ENCODE measurements around the gene KDM4B.

GRCh38 chr19:5122121-5122400 is 153.1 kb downstream of the KDM4B start:
- TF ChIP-seq TAF1 (conservative IDR thresholded peaks at IDR 0.05), result no peak
- TF ChIP-seq REST (IDR thresholded peaks at IDR 0.05), result no peak
- TF ChIP-seq RAD21 (IDR thresholded peaks at IDR 0.05), result no peak
- TF ChIP-seq CTCF (IDR thresholded peaks at IDR 0.05; ENCODE audit: low read depth, low read length, missing input control), result no peak
- no peak for TF ChIP-seq JUND (IDR thresholded peaks at IDR 0.05)
- TF ChIP-seq RXRA (IDR thresholded peaks at IDR 0.05), result no peak
- TF ChIP-seq YY1 (IDR thresholded peaks at IDR 0.05), result no peak
- TF ChIP-seq MAX (IDR thresholded peaks at IDR 0.05), result no peak
- TF ChIP-seq ZBTB33 (IDR thresholded peaks at IDR 0.05), result no peak
- TF ChIP-seq EGR1 (IDR thresholded peaks at IDR 0.05; ENCODE audit: low read depth in 2 of 2), result no peak
- no peak for TF ChIP-seq GABPA (IDR thresholded peaks at IDR 0.05 in 1 of 2, conservative IDR thresholded peaks at IDR 0.05 in 1 of 2)
- no peak for TF ChIP-seq FOXA1 (IDR thresholded peaks at IDR 0.05)
- no peak for TF ChIP-seq ATF3 (IDR thresholded peaks at IDR 0.05)
